ENCODE measurements around the gene ZER1.
"Not testable (repeated sequence)": the region's sequence is repeated elsewhere in the genome, so short reads cannot be mapped to it uniquely, and the experiment has no call there.

The ZER1 gene

GRCh38 chr9:128771745-128772519 is at the start of gene ZER1:
TSS of gene ZER1 (minus strand) at chr9:128771927. CDS start at chr9:128755565, 16,362 bp downstream.
- no peak for FAIRE-seq

- no peak for FAIRE-seq
These were observed 49.2 kb upstream of the ZER1 start for GRCh38 chr9:128820665-128821583.

DNA sequence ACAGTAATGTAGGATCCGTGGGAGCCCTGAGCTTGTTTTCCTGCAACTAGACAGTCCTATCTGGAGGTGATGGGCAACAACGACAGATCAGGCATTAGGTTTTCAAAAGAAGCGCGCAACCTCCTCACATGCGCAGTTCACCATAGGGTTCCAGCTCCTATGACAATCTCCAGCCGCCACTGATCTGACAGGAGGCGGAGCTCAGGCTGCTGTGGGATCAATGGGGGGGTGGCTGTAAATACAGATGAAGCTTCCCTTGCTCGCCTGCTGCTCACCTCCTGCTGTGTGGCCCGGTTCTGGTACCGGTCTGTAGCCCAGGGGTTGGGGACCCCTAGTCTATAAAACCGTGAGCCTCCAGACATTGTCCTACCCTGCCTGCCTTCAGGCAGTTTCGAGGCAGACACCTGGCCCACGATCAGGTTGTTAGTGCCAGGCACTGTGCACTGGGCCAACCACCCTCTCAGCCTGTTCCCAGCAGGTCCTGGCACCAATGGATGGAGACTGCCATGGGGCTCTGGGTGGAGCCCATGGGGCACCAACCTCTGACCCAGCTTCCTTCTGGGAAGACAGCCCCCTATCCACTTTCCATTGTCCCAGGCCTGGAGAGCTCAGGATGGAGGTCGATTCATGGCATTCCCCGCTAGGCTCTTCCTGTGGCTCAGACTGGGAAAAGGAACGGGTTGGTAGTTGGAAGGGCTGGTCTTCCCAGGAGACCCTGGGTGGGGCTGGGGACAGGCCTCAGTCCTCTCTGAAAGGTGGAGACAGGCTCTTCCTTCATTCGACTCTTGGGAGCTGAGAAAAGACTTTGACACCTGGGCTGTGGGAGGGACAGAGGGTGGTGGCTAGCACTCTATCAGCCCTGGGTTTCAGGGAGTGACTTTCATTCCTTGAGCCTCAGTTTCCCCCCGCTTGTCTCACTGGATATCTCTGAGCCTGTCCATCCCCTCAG is 48.3 kb upstream of the ZER1 start:
- no peak for FAIRE-seq

DNA sequence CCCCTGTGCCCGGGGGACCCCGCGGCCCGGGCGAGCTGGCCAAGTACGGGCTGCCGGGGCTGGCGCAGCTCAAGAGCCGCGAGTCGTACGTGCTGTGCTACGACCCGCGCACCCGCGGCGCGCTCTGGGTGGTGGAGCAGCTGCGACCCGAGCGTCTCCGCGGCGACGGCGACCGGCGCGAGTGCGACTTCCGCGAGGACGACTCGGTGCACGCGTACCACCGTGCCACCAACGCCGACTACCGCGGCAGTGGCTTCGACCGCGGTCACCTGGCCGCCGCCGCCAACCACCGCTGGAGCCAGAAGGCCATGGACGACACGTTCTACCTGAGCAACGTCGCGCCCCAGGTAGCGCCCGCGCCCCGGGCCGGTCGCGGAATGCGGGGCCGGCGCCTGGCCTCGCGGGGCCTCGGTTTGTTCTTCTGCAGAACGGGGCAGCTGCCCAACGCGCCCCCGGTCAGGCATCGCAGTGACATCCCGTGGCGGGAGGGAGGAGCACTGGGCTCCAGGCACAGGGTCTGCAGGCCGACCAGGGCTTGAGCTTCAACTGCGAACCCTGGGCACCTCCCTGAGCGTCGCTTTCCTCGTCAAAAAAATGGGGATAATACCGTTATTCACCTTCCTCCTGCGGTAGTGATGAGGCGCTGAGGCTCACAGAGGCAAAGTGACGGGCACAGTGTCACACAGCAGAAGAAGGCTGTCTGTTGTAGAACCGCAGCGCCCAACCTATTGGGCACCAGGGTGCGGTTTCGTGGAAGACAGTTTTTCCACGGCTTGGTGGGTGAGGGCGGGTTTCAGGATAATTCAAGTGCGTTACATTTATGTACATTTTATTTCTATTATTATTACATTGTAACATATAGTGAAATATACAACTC is 47.4 kb upstream of the ZER1 start:
- no peak for FAIRE-seq

DNA sequence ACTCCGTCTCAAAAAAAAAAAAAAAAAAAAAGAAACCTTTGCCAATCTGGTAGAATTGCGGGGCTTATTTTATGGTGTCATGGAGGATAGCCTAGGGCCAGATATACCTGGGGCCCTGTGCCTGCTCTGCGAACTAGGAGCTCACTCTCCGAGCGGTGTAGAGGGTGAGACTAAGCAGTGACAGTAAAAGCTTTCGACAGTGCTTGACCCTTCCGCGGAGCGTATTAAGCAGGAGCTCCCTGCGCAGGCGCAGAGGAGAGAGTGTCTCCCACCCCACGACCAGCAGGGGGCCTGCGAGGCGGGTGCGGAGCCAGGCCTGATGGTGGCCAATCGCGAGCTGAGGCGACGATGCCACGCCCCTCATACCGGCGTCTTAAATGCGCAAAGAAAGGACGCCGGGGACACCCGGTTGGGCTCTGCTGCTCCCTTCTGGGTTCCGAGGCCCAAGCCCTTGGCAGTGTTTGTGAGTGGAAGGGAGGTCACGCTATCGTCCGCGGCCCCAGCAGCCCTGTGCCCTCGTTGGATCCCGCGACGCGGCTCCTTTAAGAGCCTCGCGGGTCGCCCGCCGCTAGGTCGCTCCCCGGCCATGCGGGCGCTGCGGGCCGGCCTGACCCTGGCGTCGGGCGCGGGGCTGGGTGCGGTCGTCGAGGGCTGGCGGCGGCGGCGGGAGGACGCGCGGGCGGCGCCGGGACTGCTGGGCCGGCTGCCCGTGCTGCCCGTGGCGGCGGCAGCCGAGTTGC is 46.5 kb upstream of the ZER1 start, which contains the start of gene ENDOG:
TSS of gene ENDOG (plus strand) at position 402 of the 740 bp plus-strand sequence. CDS start at position 587, 185 bp downstream.
- peak; percentile 95 for FAIRE-seq

DNA sequence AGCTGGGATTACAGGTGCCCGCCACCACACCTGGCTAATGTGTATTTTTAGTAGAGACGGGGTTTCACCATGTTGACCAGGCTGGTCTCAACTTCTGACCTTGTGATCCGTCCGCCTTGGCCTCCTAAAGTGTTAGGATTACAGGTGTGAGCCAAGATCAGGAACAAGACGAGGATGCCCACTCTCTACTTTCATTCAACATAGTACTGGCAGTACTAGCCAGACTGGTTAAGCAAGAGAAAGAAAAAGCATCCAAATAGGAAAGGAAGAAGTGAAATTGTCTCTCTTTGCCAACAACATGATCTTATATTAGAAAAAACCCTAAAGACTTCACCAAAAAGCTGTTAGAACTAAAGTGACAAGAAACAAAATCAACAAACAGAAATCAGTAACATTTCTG is 39.1 kb upstream of the ZER1 start:
- no peak for FAIRE-seq

DNA sequence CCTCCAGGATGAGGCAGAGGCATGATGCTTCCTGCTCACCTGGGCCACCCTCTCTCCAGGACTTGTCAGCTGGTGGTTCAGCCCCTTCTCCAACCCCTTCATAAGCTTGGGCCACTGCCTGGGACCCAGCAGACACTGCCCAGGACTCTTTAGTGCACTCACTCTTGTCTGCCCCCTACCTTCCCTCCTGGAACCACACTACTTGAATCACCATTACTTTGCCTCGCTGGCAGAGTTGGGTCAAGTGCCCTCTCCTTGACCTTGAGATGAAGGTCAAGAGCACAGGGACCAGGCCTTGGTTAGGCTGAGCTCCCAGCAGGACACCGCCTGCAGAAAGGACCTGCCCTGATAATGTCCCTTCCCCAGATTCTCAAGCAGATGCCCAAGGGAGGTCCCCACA is 38.1 kb upstream of the ZER1 start:
- no peak for FAIRE-seq

DNA sequence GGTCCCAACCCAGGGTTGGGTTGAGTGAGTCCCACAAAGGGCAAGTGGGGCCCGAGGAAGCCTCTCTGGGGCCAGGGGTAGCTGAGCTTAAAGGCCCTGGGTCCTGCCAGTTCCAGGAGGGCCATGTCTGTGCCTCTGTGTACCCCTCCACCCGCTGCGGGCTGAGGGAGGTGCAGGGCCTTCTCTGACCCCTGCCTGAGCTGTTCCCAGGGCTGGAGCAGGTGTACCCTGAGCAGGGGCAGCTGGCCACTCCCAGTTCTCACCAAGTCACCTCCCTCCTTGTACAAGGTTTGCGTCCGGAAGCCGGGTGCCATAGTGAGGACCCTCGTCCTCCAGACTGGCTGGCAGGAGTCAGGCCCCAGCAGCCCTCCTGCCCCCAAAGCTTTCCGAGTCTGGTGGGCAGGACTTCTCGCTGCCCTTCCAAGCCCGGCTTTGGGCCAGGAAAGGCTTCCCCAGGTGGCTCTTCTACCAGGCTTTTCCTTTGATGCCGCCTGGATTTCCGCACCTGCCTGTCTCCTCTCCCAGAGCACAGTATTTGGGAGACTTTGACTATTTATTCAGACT is 37.4 kb upstream of the ZER1 start:
- no peak for FAIRE-seq

DNA sequence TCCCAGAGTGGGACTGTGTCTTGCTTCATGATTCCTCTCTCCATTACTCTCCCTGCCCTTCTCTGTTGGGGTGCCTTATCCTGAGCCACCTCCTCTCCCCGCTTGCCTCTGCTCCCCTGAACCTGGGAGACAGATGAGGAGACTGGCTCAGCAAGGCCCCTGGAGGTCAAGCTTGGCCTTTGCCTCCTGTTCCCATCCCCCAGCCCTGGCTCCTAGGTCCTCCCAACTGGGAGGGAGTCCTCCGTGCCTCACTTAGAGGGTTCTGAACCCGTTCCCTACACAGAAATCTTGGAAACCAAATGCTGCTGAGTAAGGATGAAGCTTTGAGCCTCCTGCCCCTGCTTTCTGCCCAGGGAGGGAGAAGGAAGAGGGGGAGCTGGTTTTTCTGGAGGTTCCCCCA is 36.8 kb upstream of the ZER1 start:
- FAIRE-seq, result no peak

- FAIRE-seq, result no peak
These were observed 36.1 kb upstream of the ZER1 start for GRCh38 chr9:128807827-128808226.

GRCh38 chr9:128805661-128806060 is 33.9 kb upstream of the ZER1 start:
- no peak for FAIRE-seq

DNA sequence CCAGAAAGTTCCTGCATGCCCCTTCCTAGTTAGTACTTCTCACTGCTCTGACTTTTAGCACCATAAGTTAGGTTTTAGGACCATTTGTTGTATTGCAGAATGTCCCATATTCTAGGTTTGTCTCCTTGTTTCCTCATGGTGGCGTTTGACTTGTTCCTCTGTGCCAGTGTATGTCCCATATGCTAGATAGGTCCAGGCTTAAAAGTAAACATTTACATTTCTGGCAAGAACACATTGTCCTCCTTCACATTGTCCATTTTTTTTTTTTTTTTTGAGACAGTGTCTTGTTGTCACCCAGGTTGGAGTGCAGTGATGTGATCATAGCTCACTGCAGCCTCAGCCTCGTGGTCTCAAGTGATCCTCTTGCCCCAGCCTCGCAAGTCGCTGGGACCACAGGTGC is 30.8 kb upstream of the ZER1 start:
- no peak for FAIRE-seq

- no peak for FAIRE-seq
These were observed 28.3 kb upstream of the ZER1 start for GRCh38 chr9:128800061-128800460.

DNA sequence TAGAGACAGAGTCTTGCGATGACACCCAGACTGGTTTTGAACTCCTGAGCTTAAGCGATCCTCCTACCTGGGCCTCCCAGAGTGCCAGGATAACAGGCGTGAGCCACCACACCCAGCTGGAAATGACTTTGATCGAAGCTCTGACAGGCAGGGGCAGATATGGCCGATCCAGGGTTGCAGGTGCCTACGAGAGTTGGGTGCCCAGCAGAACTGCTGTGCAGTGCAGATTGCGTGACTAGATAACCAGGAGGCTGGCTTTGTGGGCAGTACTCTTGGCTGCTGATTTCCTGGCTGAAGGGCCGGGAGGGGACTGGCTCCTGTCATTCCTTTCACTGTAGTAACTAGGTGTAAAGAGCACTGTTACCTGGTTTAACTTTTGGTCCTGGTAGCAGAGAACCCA is 27.2 kb upstream of the ZER1 start:
- FAIRE-seq, result no peak

DNA sequence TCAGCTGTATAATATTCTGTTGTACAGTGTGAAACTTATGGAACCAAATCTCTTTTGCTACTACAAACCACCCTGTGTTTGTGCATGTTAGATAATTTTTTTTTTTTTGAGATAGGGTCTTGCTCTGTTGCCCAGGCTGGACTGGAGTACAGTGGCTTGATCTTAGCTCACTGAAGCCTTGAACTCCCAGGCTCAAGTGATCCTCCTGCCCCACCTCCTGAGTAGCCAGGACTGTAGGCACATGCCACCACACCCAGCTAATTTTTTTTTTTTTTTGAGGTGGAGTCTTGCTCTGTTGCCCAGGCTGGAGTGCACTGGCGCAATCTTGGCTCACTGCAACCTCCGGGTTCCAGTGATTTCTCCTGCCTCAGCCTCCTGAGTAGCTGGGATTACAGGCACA is 23.2 kb upstream of the ZER1 start:
- not testable (repeated sequence) for FAIRE-seq

GRCh38 chr9:128792978-128793686 is 21.4 kb upstream of the ZER1 start:
- no peak for FAIRE-seq

- no peak for FAIRE-seq
These were observed 20.4 kb upstream of the ZER1 start for GRCh38 chr9:128792134-128792533.

- no peak for FAIRE-seq
These were observed 18.8 kb upstream of the ZER1 start for GRCh38 chr9:128790536-128790935.

GRCh38 chr9:128788445-128788844 is 16.7 kb upstream of the ZER1 start:
- no peak for FAIRE-seq

DNA sequence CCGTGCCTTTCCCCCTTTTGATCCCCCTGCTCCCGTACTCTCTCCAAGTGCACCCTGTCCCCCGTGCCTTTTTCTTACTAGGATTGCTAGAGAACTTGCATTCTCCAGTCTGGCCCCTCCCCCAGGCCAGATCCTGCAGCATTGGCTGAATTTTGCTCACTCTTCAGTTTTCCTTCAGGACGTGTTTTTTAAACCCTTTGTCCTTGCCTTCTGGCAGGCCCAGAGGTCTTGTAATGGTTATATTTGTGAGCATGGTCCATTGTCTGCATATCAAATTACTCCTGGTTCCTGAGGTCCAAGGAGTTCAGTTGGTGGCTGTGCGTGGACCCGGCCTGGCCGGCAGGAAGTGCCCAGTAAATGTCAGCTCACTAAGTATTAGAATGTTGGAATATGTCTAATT is 15.9 kb upstream of the ZER1 start:
- no peak for FAIRE-seq
